Stimulated activated CD4-positive, alpha-beta T cell treated with anti-CD3 and anti-CD28 coated beads, TNF-alpha, amount 100 ng/mL, for 48 hours (primary cell): Measurements from ENCODE around the gene PKDREJ.
A peak's percentile ranks its signal among the peaks of the same experiment; 100 is the strongest.

Experiments used
- DNase-seq, 3 donors: peaks; one replicate each; pipeline ENCODE4 v3.0.0-alpha.2; 2020; ENCODE audit warnings: low read depth in 3 of 3

PKDREJ gene

DNA sequence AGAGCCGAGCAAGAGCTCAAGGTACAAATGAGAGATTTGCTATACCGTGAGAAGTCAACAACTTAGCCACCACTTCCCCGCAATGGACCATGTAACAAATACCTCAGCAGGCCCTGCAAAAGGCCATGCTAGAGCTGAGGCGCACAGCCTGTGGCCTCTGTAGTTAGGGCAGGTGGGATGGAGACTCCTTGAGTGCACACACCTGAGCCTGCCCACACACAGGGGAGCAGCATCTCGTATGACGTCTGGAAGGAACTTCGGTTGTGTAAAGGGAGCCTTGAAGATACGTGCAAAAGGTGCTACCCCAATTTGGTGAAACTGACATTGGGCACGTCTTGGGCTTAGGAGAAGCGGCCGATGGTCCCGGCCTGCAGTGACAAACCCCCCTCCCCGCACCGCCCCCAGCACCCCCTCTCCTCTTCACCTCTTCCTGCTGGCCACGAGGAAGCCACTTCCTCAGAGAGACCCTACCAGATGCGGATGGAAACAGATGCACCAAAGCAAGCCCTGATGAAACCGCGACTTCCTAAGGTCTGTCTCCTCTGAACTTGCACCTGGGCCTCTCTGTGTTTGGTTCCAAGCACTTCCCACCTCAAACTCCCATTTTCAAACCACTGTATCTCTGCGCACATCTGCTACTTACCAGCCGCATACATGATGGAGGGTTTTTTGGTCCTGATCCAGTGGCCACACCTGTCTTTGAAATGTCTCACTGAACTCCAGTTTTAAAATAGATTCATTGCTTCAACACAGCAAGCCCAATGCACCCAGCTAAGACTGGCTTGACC is 23.7 kb downstream of the PKDREJ start:
- no peak for DNase-seq

DNA sequence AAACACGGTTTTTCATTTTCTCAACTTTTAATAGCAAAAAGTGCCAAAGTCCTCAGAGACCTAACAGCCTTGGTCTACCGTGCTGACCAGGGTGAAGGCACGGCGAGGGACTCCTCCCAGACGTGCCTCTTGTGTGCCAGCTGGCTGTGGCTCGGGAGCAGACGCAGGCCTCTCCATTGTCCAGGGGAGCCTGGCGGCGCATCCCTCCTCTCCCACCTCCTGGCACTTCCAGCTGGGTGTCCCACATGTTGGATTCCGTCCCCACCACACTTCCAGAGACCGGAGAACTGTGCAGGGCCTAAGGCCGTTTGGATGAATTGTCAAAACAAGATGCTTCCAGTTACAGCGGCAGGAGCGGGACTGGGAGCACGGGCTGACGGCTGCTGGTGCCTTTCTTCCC is 24.6 kb downstream of the PKDREJ start:
- DNase-seq: no peak

DNA sequence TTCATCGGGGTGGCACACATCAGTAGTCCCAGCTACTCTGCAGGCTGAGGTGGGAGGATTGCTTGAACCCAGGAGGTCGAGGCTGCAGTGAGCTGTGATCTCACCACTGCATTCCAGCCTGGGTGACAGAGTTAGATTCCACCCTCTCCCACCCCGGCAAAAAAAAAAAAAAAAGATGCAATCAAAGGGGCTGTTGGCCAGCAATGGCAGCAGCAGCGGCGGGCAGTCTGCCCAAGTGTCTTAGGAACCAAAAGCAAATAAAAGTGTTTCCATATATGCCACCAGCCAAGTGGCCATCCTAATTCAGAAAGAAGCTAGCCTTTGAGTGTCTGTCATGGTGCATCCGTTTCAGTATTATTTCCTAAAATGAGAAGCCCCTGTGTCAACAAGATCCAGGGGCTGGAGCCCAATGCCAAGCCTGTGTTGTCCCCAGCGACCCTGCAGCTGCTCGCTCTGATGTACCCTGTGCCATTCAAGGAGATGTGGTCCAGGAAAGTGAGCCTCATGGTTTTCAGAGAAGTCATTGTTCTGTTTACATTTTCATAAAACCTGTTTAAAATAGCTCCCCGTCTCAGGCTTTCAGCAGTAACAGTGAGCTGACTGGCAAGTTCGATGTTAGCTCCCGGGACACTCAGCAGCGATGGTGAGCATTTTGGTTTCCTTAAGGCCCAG is 25.6 kb downstream of the PKDREJ start:
- DNase-seq: no peak

DNA sequence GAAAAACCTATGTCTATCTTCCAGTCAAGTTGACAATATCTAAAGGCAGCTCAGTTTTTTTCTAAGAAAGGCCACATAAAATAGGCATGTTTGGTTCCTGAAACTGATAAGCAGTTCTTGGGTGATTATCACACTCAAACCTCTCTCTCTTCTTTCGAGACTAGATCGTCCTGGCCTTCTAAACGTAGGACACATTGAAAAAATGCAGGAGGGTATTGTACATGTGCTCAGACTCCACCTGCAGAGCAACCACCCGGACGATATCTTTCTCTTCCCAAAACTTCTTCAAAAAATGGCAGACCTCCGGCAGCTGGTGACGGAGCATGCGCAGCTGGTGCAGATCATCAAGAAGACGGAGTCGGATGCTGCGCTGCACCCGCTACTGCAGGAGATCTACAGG is 28.2 kb downstream of the PKDREJ start:
- no peak for DNase-seq

DNA sequence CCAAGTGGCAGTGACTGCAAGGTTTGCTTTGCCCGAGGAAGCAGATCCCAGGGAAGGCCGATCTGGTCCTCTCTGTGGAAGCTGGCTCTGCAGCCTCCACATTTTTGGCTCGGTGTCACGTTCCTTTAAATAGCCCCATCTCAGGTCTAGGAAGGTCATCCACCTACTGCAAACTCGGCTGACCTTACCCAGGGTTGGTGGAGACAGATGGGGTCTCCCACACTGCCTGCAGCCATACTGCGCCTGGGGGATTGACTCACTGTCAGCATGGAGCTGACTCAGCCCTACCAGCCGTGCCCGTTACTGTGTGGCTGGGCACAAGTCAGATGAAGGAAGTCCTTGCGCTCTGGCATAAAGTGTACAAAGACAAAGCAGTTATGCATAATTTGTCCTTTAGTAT is 29.9 kb downstream of the PKDREJ start:
- DNase-seq: no peak

DNA sequence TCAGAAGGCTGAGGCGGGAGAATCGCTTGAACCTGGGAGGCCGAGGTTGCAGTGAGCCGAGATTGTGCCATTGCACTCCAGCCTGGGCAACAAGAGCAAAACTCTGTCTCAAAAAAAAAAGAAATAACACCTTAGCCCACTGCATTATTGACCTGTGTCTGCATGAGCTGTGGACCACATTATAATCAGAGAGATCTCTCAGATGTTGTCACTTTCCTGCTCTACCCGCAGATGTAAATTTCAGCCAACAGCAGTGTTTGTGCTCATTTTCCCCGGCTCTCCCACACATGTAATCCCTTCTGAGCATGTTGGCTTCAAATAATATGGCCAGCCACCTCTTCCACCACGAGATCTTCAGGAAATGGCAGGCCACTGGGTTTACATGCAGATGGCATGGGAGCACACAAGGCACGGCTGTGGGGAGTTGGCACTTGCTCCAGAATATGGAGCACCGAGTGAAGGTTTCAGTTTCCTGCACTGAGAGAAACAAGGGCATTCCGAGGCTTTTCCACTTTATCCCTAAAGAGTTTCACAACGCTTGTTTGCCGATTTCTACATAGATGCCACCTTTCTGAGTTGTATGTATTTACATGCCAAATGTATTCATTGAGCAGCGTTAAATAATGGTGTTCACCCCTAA is 32.8 kb downstream of the PKDREJ start:
- no peak for DNase-seq

DNA sequence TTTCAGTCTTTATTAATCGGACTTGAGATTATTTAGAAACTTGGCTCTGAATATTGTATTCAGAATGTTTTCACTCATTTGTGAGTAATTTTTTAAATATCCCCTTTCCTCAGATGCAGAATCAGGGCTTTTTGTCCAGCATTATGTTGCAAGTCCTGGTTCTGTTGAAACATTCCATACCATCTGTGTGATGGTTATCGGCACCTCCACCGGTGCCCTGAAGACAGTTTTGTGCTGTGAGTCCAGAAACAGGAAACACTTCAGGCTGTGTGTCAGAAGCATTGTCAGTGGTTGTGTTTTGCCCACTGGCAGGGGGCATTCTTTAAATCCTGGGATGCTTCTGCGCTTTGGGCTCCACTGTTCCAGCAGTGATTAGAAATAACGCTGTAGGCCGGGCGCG is 33.4 kb downstream of the PKDREJ start:
- DNase-seq: no peak

DNA sequence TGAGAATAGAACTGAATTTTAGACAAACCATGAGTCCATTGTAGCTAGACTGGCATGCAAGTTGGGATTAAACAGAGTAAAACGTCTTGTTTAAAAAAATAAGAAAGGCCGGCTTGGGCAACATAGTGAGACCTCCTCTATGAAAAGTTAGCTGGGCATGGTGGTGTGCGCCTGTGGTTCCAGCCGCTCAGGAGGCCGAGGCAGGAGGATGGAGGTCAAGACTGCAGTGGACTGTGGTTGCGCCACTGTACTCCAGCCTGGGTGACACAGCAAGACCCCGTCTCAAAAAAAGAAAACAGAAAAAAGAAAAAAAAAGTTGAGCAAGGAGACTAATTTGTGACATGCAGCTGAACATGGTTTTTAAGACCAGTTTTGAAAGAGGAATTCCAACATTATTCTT is 36.6 kb downstream of the PKDREJ start:
- no peak for DNase-seq

DNA sequence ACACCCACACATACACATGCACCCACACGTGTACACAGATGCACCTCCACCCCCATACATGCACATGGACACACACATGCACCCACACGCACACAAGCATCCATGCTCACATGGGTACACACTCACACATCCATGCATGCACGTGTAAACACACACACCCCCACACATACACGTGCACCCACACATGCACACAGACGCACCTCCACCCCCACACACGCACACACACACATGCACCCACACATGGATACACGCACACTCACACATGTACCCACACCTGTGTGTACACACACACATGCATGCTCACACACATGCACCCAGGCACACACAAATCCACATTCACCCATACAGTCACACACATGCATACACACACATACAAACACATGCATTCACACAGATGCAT is 37.5 kb downstream of the PKDREJ start:
- no peak for DNase-seq

DNA sequence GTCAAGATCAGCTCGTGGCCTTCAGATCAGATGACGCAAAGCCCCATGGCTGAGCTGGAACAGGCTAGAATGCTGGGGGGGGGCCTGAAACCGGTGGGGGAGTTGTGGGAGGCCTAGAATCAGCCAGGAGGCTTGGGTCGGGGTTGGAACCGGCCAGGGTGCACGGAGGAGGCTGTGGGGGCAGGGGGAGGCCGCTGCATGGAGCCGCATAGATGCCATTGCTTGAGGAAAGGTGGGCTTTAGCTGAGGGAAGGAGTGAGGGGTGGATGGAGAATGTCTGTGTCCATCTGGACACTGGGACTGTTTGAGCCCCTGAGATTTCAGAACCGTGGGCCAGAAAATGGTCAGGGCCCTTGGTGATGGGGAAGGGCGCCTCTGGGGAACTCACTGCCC is 38.2 kb downstream of the PKDREJ start:
- DNase-seq: no peak

DNA sequence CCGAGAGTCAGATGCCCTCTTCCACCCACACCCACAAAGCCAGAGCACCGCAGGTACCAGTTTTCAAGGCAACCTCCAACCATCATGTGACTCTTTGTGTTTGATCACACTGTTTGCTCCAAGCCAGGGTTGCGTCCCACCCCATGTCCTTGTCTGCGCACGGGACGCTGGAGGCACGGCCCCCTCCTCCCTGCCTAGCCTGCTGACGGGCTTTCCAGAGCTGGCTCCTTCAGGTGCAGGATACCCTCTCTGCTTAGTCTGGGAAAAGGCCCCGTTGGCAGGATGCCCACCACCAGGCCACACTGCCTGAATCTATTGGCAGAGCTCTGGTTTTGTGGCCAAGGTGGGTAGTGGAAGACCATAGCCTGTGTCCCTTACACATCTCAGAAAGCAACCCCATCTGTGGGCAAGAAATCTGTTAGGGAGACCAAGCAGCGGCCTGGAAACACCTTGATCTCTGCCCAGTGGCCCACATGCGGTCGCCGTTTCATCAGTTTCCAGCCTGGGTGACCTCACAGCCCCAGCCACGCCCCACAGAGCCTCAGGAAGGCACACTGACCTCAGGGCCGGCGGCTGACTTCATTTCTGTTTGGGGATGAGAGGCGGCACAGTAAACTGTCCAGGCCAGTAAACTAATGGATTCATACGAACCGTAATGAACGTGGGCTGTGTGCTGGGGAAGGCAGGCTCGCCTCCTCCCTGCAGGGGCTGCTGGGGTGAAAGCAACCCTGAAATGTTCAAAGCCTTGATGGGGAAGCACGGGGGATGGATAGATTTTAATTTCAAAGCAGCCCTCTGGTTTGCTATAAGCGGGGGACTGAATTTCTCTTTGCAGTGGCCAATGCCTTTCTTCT is 38.9 kb downstream of the PKDREJ start:
- no peak for DNase-seq

DNA sequence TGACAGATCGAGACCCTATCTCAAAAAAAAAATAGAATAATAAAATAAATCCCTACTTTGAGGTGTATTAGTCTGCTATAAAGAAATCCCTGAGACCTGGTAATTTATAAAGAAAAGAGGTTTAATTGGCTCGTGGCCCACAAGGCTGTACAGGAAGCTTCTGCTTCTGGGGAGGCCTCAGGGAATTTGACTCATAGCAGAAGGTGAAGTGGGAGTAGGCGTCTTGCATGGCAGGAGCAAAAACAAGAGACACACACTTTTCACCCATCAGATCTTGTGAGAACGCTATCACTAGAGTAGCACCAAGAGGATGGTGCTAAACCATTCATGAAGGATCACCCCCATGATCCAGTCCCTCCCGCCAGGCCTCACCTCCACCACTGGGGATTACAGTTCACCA is 42.2 kb downstream of the PKDREJ start:
- no peak for DNase-seq

DNA sequence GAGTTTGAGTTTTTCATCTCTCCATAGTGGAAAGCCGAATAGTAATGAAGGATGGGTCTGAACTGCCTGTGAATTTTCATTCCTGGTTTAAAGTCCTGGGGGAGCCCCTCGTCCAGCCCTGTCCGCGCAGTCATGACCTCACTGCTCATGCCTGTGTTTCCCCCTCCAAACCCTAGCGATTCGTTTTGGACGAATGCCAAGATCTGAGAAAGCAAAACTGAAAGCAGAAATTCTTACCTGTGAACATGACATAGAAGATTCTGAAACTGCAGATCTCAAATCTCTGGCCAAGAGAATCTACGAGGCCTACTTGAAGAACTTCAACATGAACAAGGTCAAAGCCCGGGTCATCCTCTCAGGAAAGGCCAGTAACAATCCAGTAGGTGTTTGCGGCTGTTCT is 43.5 kb downstream of the PKDREJ start:
- DNase-seq: no peak

DNA sequence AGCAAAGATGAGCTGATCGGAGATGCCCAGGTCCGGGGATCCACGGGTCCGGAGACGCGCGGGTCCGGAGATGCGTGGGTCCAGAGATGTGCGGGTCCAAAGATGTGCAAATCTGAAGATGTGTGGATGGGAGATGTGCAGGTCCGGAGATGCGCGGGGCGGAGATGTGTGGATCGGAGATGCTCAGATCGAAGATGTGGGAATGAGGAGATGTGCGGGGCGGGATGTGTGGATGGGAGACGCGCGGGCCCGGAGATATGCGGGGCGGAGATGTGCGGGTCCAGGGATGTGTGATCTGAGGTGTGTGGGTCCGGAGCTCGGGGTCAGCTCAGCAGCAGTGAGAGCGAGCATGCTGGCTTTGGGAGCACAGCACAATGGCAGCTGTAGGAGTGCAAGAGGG is 48.5 kb downstream of the PKDREJ start:
- no peak for DNase-seq

DNA sequence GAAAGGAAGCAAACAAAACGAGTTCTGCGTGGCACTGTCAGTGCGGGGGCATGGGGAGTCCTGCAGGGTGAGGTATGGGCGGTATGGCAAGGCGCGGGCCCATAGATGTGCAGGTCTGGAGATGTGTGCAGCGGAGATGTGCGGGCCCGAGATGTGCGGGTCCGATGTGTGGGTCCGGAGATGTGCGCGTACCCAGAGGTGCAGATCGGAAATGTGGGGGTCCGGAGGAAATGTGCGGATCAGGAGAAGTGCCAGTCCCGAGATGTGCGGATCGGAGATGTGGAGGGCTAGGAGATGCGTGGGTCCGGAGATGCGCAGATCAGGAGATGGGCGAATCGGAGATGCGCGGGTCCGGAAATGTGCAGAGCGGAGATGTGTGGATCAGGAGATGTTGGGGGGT is 49.0 kb downstream of the PKDREJ start:
- DNase-seq: no peak

DNA sequence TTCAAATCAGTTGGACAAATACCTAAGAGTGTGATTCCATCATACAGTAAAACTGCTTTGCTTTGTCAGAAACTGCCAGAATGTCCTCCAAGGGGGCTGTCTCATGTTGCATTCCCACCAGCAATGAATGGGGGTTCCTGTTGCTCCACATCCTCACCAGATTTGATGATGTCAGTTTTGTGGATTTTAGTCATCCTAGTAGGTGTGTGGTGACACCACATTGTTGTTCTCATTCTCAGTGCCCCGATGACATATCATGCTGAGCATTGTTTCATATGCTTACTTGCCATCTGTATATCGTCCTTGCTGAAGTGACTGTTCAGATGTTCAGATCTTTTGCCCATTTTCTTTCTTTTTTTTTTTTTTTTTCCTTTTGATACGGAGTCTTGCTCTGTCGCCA is 50.1 kb downstream of the PKDREJ start:
- DNase-seq: peak in 1 of 3 donors; percentile 17

DNA sequence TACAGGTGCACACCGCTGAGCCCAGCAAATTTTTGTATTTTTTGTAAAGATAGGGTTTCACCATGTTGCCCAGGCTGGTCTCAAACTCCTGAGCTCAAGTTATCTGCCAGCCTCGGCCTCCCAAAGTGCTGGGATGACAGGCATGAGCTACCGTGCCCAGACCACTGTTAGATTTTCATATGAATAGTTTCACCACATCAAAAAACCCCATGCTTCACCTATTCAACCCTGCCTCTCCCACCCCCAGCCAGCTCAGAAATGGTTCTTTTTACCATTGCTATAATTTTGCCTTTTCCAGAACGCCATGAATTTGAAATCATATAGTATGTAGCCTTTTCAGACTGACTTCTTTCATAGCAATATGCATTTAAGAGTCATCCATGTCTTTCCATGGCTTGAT is 50.9 kb downstream of the PKDREJ start:
- DNase-seq: no peak

DNA sequence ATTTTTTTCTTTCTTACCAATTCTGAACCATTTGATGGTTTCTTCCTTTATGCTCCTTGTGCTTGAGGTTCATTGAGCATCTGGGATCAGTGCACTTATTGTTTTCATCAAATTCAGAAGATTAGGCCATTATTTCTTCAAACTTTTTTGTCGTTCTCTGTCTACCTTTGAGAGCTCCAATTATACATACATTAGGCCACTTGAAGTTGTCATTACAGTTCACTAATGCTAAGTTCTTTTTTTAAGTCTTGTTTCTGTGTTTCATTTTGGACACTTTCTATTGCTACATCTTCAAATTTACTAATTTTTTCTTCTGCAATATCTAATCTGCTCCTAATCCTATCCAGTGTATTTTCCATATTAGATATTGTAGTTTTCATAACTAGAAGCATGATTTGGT is 53.9 kb downstream of the PKDREJ start:
- no peak for DNase-seq
